ENCODE data around the gene C1orf159.

C1orf159 gene

GRCh38 chr1:1132042-1132950, 16.4 kb upstream of the C1orf159 start:
- no peak for DNase-seq (ENCODE audit: low read depth in 2 of 2)

GRCh38 chr1:1130206-1131120, 14.6 kb upstream of the C1orf159 start:
- no peak for DNase-seq (ENCODE audit: low read depth in 2 of 2)

- DNase-seq (ENCODE audit: low read depth in 2 of 2) = no peak
Measured at GRCh38 chr1:1129381-1129821, 13.5 kb upstream of the C1orf159 start.

- no peak for DNase-seq (ENCODE audit: low read depth in 2 of 2)
Measured at GRCh38 chr1:1128454-1129139, 12.7 kb upstream of the C1orf159 start.

GRCh38 chr1:1127551-1128451, 11.9 kb upstream of the C1orf159 start:
- DNase-seq (ENCODE audit: low read depth in 2 of 2) = no peak

GRCh38 chr1:1125945-1126344, 10.1 kb upstream of the C1orf159 start:
- no peak for DNase-seq (ENCODE audit: low read depth in 2 of 2)

- DNase-seq (ENCODE audit: low read depth in 2 of 2) = no peak
Measured at GRCh38 chr1:1124786-1125642, 9.1 kb upstream of the C1orf159 start.

GRCh38 chr1:1124508-1124785, 8.6 kb upstream of the C1orf159 start:
- no peak for DNase-seq (ENCODE audit: low read depth in 2 of 2)

- DNase-seq (ENCODE audit: low read depth in 2 of 2) = no peak
Measured at GRCh38 chr1:1123581-1124507, 8.0 kb upstream of the C1orf159 start.

- no peak for DNase-seq (ENCODE audit: low read depth in 2 of 2)
Measured at GRCh38 chr1:1122981-1123480, 7.1 kb upstream of the C1orf159 start.

- peak; percentile 59 to 78 for DNase-seq (ENCODE audit: low read depth in 2 of 2)
Measured at GRCh38 chr1:1122078-1122811, 6.4 kb upstream of the C1orf159 start.

- DNase-seq (ENCODE audit: low read depth in 2 of 2) = no peak
Measured at GRCh38 chr1:1121611-1122077, 5.8 kb upstream of the C1orf159 start.

GRCh38 chr1:1120866-1121591, 5.1 kb upstream of the C1orf159 start:
- DNase-seq (ENCODE audit: low read depth in 2 of 2) = no peak

- no peak for DNase-seq (ENCODE audit: low read depth in 2 of 2)
Measured at GRCh38 chr1:1120096-1120495, 4.2 kb upstream of the C1orf159 start.

- DNase-seq (ENCODE audit: low read depth in 2 of 2) = no peak
Measured at GRCh38 chr1:1119272-1119890, 3.5 kb upstream of the C1orf159 start.

- DNase-seq (ENCODE audit: low read depth in 2 of 2) = no peak
Measured at GRCh38 chr1:1118876-1119220, 3.0 kb upstream of the C1orf159 start.
